ENCODE results near the gene SART3. TPM values are rescaled to one million over a fixed set of nuclear protein-coding genes. Genes with fewer than 3 reads are reported as not detected.

Gene SART3
- total RNA-seq, result 89.1 and 90.5 TPM in 2 replicates

- Mint-ChIP-seq H3K27me3 (no peaks in the 10 kb centered on the region), H3K36me3 (ENCODE audit: low read depth) (peaks cover 37% of the 10 kb centered on the region), H3K9me3 (no peaks in the 10 kb centered on the region), H3K4me1 (peaks cover 38% of the 10 kb centered on the region), H3K4me3 (peak within 1 kb of the TSS; percentile 99), H3K27ac (peak within 1 kb of the TSS; percentile 100)
- peak; percentile 95 for DNase-seq
- intact Hi-C loops (cut with micrococcal nuclease), result loop anchor here (1.0 to 5.0 kb wide), 3 partner anchors 46 to 492 kb away; partner anchors contain the start of genes FICD and USP30
Observed at GRCh38 chr12:108560752-108561719, at the start of gene SART3. Gene SART3, minus strand, starts transcription at chr12:108561173. Its CDS starts 19 bp downstream, at chr12:108561154.

DNA sequence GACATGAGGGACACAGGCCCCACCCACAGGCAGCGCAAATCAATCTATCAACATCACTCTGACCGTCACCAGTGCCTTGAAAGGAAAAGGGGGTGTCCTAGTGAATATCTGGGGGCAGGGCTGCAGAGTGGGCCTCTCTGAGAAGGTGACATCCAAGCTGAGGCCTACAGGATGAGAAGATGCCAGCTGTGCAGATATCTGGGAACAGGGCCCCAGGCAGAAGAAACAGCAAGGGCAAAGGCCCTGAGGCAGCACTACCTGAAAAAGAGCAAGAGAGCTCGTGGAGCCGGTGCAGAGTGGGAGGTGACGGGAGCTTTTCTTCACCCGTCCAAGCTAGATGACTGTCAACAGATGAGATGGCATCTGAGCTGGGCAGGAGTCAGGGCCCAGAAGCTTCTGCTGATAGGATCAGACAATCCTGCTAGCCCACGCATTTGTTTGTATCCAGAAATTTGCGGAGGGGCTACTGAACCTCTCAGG, 49.4 kb upstream of the SART3 start:
- Mint-ChIP-seq H3K27ac (no peak overlapping the region), H3K4me3 (no peak overlapping the region), H3K9me3 (peaks cover 8% of the 10 kb centered on the region), H3K36me3 (ENCODE audit: low read depth) (peaks cover 6% of the 10 kb centered on the region), H3K4me1 (peaks cover 15% of the 10 kb centered on the region), H3K27me3 (peaks cover 3% of the 10 kb centered on the region)
- DNase-seq, result no peak
- intact Hi-C loops (cut with micrococcal nuclease), result no loop called here

DNA sequence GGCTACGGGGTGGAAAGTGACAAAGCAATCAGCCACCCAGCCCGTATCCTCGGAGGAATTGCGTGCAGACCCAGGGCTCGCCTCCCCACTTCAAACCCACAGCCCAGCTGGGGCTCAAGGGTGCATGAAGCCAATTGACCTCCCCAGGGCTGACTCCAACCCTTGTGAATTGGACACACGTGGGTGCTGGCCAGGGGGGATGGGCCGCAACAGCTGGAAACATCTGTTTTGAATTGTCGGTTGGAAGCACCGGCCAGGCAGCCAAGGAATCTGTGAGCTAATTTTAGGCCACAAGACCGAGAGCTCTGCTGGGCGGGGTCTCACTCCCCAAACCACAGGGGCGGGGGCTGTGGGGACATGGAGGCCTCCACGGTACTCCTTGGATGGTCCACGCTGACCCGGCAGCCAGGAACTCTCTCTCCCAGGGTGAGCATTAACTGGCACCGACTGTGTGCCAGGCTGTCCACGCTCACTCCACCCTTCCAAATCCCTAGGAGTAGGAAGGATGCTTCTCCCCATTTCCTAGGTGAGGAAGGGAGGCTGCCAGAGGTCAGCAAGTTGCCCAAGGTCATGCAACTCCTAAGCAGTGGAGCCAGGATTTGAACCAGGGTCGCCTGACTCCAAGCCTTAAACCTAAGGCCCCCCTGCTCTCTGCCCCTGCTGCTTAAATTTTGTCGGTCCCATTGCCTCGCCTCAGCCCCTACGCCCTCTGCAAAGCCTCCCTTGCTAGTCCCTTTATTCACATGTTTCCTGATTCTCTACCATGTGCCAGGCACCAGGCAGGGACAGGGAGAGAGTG, 48.8 kb upstream of the SART3 start:
- Mint-ChIP-seq H3K4me1 (peaks cover 15% of the 10 kb centered on the region), H3K36me3 (ENCODE audit: low read depth) (peaks cover 6% of the 10 kb centered on the region), H3K27me3 (peaks cover 6% of the 10 kb centered on the region), H3K27ac (no peak overlapping the region), H3K9me3 (peaks cover 10% of the 10 kb centered on the region), H3K4me3 (no peak overlapping the region)
- intact Hi-C loops (cut with micrococcal nuclease), result no loop called here
- no peak for DNase-seq

GRCh38 chr12:108608616-108609015, 47.6 kb upstream of the SART3 start:
- peak; percentile 55 for DNase-seq
- Mint-ChIP-seq H3K4me1 (peaks cover 11% of the 10 kb centered on the region), H3K27me3 (peaks cover 10% of the 10 kb centered on the region), H3K27ac (no peak overlapping the region), H3K36me3 (ENCODE audit: low read depth) (no peaks in the 10 kb centered on the region), H3K4me3 (no peak overlapping the region), H3K9me3 (peaks cover 10% of the 10 kb centered on the region)
- intact Hi-C loops (cut with micrococcal nuclease), result no loop called here

- Mint-ChIP-seq H3K36me3 (ENCODE audit: low read depth) (no peaks in the 10 kb centered on the region), H3K4me3 (no peak overlapping the region), H3K4me1 (peaks cover 9% of the 10 kb centered on the region), H3K27me3 (peaks cover 10% of the 10 kb centered on the region), H3K27ac (no peak overlapping the region), H3K9me3 (peaks cover 10% of the 10 kb centered on the region)
- intact Hi-C loops (cut with micrococcal nuclease), result no loop called here
- DNase-seq, result no peak
Observed at GRCh38 chr12:108607981-108608600, 47.1 kb upstream of the SART3 start.

DNA sequence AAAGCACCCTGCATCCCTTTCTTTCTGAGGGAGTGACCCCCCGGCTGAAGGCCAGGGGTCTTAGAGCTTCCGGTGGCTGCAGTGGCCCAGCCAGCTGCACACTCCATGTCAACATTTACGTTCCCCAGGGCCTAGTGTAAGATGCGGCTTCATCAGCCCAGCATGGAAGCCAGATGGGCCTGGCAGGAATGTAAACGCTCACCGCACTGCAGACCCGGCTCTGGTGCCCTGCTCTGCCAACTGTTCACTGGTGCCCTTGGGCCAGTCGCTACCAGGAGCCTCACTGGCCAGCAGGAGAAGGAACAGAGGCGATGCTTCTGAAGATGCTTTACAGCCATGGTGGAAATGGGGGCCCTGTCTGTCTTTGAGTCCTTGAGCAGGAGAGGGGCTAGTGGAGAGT, 45.5 kb upstream of the SART3 start:
- no peaks in the 10 kb centered on the region for H3K36me3 Mint-ChIP-seq (ENCODE audit: low read depth)
- H3K27ac Mint-ChIP-seq, result peak overlapping the region; percentile 66
- peaks cover 10% of the 10 kb centered on the region for H3K9me3 Mint-ChIP-seq
- intact Hi-C loops (cut with micrococcal nuclease), result no loop called here
- no peak for DNase-seq
- H3K4me1 Mint-ChIP-seq, result peaks cover under 1% of the 10 kb centered on the region
- peaks cover 10% of the 10 kb centered on the region for H3K27me3 Mint-ChIP-seq
- H3K4me3 Mint-ChIP-seq, result no peak overlapping the region

DNA sequence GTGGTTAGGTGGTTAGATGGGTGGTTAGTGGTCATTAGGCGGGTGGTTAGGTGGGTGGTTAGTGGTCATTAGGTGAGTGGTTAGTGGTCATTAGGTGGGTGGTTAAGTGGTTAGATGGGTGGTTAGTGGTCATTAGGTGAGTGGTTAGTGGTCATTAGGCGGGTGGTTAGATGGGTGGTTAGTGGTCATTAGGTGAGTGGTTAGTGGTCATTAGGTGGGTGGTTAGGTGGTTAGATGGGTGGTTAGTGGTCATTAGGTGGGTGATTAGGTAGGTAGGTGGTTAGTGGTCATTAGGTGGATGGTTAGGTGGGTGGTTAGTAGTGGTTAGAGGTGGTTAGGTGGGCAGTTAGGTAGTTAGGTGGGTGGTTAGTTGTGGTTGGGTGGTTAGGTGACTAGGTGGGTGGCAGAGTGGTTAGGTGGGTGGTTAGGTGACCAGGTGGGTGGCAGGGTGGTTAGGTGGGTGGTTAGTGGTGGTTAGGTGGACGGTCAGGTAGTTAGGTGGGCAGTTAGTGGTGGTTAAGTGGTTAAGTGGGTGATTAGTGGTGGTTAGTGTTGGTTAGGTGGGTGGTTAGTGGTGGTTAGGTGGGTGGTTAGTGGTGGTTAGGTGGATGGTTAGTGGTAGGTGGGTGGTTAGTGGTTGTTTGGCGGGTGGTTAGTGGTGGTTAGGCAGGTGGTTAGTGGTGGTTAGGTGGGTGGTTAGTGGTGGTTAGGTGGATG, 44.9 kb upstream of the SART3 start:
- Mint-ChIP-seq H3K4me1 (no peaks in the 10 kb centered on the region), H3K27me3 (peaks cover 10% of the 10 kb centered on the region), H3K27ac (peak overlapping the region; percentile 66), H3K4me3 (no peak overlapping the region), H3K9me3 (peaks cover 10% of the 10 kb centered on the region), H3K36me3 (ENCODE audit: low read depth) (no peaks in the 10 kb centered on the region)
- intact Hi-C loops (cut with micrococcal nuclease), result no loop called here
- peak; percentile 55 for DNase-seq

DNA sequence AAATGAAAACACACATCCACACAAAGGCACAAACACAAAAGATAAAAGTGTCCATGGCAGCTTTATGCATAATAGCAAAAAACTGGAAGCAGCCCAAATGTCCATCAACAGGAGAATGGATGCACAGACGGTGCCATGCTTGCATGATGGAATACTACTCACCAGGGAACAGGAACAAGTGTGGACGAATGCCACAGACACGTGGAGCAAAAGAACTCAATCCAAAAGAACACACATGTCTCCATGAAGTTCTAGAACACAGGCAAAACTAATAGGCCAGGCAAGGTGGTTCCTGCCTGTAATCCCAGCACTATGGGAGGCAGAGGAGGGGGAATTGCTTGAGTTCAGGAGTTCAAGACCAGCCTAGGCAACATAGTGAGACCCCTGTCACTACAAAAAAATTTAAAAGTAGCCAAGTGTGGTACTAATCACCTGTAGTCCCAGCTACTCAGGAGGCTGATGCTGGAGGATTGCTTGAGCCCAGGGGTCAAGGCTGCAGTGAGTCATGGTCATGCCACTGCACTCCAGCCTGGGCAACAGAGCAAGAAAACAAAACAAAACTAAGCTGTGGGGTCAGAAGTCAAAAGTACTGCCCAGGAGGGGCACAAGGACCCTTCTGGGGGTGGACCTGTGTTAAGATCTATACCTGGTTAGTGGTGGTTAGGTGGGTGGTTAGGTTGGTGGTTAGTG, 44.2 kb upstream of the SART3 start:
- Mint-ChIP-seq H3K9me3 (peaks cover 10% of the 10 kb centered on the region), H3K4me1 (no peaks in the 10 kb centered on the region), H3K27ac (peak overlapping the region; percentile 66), H3K27me3 (peaks cover 7% of the 10 kb centered on the region), H3K4me3 (no peak overlapping the region), H3K36me3 (ENCODE audit: low read depth) (no peaks in the 10 kb centered on the region)
- intact Hi-C loops (cut with micrococcal nuclease), result no loop called here
- no peak for DNase-seq

DNA sequence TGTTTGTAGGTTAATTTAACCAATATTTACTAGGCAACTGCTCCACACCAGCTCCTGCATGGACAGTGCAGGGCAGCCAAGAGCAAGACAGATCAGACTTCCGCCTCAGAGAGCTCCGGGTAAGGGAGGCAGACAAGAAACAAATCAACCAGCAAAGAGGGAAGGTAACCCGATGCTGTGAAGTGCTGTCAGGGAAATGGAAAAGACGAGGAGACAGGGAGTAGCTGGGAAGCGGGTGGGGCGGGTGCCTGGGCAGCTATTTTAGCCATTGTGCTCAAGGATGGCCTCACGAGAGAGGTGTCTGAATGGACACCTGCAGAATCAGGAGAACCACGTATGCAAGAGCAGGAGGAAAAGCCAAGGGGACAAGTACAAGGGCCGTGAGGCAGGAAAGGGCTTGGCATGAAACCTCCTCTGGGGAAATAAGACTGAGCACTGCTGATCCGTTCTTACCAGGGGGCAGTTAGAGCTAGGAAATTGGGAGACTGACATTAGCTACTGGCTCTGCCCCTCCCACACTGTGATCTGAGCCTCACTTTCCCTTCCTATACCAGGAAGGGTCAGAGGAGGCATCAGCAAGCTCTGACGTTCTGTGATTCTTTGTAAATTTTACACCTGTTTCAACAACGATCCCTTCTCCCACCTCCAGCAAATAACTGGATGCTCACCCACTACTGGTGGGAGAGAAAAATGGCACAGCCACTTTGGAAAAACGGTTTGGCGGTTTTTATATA, 43.4 kb upstream of the SART3 start:
- H3K4me1 Mint-ChIP-seq, result no peaks in the 10 kb centered on the region
- no peak overlapping the region for H3K4me3 Mint-ChIP-seq
- peaks cover 10% of the 10 kb centered on the region for H3K9me3 Mint-ChIP-seq
- no peaks in the 10 kb centered on the region for H3K36me3 Mint-ChIP-seq (ENCODE audit: low read depth)
- peaks cover 6% of the 10 kb centered on the region for H3K27me3 Mint-ChIP-seq
- DNase-seq, result no peak
- intact Hi-C loops (cut with micrococcal nuclease), result no loop called here
- H3K27ac Mint-ChIP-seq, result no peak overlapping the region

GRCh38 chr12:108603743-108604142, 42.8 kb upstream of the SART3 start:
- DNase-seq, result no peak
- H3K27ac Mint-ChIP-seq, result no peak overlapping the region
- H3K4me3 Mint-ChIP-seq, result no peak overlapping the region
- H3K36me3 Mint-ChIP-seq (ENCODE audit: low read depth), result no peaks in the 10 kb centered on the region
- peaks cover 6% of the 10 kb centered on the region for H3K27me3 Mint-ChIP-seq
- no peaks in the 10 kb centered on the region for H3K4me1 Mint-ChIP-seq
- intact Hi-C loops (cut with micrococcal nuclease), result no loop called here
- peaks cover 10% of the 10 kb centered on the region for H3K9me3 Mint-ChIP-seq

- no peak for DNase-seq
- Mint-ChIP-seq H3K27me3 (peaks cover 6% of the 10 kb centered on the region), H3K4me3 (no peak overlapping the region), H3K36me3 (ENCODE audit: low read depth) (no peaks in the 10 kb centered on the region), H3K9me3 (peaks cover 10% of the 10 kb centered on the region), H3K27ac (no peak overlapping the region), H3K4me1 (no peaks in the 10 kb centered on the region)
- intact Hi-C loops (cut with micrococcal nuclease), result no loop called here
Observed at GRCh38 chr12:108602976-108603704, 42.2 kb upstream of the SART3 start.

Measured in activated CD4-positive, alpha-beta T cell treated with anti-CD3 and anti-CD28 coated beads, Interleukin-2, amount 10 ng/mL, durations not matched to agents 24 days and 14 days (primary cell).